ENCODE measurements around the gene GID8.
A peak's percentile ranks its signal among the peaks of the same experiment; 100 is the strongest.

The GID8 gene

DNA sequence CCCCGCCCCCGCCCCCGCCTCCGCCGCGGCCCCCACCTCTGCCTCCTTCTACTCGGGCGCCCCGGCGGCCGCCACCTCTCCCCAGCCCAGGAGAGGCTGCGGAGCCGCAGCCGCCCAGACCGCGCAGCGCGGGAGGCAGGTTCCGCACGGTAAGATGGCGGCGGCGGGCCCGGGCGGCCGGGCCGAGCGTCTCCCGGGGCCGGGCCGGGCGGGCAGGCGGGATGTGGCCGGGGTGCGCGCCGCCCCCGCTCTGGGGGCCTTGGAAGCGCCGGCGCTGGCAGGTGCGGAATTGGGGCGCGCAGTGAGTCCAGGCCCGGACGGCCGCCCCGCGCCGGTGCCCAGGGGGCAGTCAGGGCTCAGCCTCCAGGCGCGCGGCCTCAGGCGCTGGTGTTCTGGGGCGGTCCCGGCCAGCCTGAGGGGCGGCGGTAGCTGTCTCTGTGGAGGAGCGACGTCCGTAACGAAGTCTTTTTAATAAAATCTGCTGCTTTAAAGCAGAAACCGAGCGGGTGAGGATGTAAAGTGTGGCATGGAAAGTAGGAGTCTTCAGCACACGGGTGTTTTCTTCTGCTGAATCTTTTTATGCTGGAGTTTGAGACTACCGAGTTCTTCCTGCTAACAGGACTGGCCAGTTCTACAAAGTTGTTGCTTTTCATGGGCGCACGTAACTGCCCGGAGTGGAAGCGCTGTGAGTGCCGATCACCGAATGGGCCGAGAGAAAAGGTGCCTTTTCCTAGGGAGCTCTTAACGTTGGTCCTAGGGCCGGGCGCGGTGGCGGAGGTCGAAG, at the start of gene GID8:
Gene GID8 (plus strand): TSS at position 43 of the 784 bp plus-strand sequence. CDS start 3,356 bp downstream, outside the sequence.
- DNase-seq (ENCODE audit: low spot score), result peak; percentile 66

DNA sequence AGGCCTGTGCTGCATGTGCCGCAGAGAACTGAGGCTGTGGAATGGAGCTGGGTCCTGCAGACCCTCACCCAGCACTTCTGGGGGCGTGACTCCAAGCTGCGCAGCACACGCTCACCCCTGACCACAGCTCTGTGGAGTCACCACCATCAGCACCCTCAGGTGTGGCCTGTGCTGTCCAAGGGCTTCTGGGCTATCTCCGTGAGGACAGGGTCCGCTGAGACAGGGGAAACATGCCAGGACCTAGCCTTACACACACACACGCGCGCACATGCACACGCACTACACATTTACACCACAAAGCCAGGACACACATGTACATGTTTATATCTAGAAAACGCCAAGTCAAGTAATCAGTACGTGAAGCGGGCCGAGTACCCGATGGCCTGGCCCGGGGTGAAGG, 49.5 kb upstream of the GID8 start:
- no peak for DNase-seq (ENCODE audit: low spot score)

DNA sequence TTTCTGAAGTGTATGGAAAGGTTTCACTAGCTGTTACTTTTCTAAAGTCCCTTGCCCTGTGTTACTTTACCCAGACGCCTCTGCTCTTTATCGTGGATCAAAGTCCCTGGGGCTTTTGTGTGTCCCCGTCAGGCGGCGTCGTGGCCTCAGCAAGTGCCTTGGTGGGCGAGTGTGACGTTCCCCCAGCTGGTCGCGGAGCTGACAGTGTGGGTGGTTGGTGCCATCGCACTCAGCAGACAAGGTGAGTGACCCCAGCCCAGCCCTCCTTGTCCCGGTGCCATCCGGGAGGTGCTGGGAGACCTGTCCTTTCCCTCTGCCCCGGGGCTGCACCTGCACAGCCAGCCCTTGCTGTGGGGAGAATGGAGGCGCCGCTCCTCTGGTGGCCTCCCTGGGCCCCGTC, 49.0 kb upstream of the GID8 start:
- no peak for DNase-seq (ENCODE audit: low spot score)

DNA sequence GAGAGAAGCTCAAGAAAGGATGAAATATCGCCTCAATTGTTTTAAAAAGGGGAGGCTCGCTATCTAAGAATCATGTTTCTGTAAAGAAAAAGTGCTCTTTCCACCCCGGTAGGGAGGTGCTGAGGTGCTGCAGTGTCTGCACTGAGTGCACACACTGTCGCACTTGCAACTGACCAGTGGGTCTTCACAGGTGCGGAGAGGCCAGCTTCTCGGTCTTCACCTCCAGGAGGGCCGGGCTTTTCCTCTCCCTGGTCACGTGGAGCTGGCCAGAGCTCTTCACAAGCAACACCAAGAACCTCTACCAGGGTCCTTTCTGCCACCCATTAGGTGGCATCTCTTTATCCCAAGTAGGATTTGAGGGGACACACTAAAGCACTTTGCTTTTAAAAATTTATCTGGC, 48.5 kb upstream of the GID8 start:
- DNase-seq (ENCODE audit: low spot score), result no peak

DNA sequence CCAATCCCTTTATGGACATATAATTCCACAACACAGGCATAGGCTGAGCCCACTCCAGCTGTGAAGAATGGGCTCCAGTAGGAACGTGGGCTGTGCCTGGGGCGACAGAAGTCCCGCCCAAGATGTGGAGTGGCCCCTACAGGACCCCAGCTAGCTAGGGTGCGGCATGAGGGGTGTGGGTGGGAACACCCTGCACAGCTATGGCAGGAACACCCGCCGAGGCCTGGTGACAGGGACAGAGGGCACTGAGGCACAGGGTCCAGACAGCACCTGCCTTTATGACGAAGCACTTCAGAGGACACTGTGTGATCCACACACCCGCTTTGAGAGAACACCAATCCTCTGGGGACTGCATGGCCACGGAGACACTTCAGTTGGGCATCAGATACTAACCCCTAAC, 48.1 kb upstream of the GID8 start:
- no peak for DNase-seq (ENCODE audit: low spot score)

DNA sequence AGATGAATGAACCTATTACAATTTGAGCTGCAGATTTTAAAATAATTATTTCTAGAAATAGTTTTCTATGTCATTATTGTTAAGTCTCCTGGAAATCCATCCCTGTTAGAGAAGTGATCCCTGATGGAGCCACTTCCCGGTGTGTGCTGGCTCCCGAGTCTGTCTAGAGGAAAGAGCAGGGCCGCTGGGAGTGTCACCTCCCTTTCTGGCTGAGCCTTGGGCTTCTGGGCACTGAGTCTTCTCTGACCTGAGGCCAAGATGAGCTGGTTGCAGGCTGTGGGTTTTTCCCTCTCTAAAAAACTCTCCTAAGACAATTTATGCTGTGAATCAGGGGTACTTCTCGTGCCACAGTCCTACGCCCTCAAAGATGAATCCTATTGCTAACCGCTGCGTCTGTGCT, 47.5 kb upstream of the GID8 start:
- DNase-seq (ENCODE audit: low spot score), result no peak

DNA sequence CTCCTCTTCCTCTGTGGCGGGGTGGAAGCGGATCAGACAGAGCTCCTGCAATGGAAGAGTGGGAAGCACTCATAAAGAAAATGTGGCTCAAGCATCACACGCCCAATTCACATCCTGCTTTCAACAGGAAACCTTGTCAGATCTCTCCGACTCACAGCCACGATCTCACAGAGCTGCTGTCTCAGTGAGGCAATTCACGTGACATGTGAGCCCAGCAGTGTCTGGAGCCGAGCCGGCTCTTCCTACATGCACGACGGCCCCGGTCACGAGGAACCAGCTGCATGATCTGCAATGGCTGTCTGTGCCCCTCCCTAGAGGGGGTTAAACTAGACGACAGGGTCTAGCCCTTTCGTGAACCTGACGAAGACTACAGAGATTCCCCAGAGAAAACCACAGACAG, 46.8 kb upstream of the GID8 start:
- DNase-seq (ENCODE audit: low spot score), result no peak

DNA sequence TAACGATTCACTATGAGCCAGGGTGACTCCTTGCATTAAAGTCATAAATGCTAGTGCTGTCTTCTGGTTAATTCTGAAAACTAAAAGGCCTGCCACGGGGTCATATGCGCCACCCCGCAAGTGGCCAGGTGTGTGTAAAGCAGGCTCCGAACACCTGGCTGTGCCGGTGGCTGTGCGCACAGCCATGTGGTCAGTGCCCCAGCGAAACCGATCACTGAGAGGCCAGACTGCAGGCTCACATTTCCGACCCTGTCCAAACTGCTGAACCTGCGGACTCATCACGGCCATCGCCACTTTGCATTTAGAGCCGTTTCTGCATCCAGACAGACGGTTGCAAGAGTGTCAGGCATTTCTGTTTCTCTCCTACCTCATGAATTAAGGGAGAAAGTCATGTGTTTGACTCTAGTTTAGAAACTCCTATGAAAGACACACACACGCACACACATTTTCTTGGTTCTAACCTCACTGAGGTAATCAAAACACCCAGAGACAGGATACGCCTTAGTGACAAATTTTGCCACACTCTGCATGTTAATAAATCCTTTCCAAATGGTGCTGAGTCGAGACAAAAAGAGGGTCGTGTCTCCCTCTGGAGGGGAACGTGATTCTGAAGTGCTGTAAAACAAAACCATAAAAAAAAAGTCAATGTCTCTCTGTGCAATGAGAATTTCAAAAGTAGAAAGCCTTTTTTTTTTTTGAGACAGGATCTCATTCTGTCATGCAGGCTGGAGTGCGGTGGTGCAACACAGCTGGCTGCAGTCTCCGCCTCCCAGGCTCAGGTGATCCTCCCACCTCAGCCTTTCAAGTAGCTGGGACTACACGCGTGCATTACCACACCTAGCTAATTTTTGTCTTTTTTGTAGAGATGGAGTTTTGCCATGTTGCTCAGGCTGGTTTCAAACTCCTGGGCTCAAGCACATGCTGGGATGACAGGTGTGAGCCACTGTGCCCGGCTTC, 45.3 kb upstream of the GID8 start:
- no peak for DNase-seq (ENCODE audit: low spot score)

DNA sequence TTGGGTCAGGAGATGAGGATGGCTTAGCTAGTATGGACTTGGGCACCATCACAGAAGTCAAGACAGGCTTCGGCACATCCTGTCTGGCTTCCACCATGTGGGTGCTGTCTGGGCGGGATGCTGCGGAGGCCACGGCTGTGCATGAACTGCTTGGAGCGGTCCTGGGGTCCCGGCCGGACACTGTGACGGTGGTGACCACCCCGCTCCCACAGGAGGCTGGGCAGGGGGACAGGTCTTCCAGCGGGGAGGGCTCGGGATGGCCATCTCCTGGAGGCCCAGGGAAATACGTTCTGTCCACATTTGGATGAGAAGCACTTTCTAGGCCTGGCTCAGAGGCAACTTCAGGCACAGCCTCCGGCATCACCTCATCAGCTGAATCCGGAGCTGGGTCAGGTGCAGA, 44.2 kb upstream of the GID8 start:
- DNase-seq (ENCODE audit: low spot score), result peak; percentile 55

DNA sequence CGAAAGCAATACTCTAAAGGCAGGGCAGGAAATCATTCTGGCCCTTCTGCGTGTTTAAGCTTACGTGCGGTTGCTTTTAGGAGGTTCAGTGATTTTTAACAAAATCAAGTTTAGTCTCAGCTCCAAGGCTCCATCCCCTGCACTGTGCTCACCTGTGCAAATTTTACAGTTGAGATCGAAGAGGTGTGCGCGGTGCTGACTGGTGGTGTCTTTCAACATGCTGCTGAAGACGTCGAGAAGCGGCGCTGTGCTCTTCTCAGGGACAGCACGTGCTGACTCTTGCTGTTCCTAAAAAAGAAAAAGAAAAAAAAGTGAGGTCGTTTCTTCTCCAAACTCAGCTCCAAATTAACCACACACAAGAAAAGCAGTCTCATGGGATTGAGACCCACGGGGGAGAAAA, 43.7 kb upstream of the GID8 start:
- DNase-seq (ENCODE audit: low spot score), result no peak

DNA sequence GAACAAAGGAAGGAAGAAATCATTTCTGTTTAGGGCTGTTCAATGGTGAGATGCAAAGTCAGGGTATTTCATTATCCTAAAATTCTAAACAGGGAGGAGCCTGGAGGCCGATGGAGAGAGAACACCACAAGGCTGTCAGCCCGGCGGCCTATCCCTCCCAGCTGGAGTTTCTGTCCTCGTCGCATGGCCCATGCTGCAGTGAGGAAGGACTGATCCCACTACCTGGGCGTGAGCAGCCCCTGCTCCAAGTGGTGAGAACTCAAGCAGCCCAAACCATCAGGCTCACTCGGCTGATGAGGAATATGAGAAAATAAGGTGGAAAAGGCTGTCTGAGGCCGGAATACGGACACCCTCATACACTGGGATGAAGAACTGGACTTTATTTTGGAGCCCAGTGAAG, 42.4 kb upstream of the GID8 start:
- no peak for DNase-seq (ENCODE audit: low spot score)

DNA sequence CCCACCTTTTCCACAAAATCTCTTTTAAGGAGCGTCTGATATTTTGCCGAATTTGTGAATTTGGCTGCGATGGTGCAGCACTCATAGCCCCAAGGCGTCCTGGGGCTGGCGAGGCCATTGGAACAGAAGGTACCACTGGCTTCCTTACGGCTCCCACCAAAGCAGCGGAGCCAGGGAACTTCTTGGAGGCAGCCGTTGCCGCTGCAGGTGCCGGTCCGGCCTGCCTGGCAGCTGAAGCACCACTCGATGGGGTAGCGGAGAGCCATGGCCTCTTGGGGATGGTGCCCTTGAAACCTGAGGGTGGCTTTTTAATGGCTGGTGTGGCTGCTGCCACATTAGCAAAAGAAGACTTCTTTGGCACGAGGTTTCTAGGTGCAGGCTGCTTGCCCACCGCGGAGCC, 41.4 kb upstream of the GID8 start:
- no peak for DNase-seq (ENCODE audit: low spot score)

DNA sequence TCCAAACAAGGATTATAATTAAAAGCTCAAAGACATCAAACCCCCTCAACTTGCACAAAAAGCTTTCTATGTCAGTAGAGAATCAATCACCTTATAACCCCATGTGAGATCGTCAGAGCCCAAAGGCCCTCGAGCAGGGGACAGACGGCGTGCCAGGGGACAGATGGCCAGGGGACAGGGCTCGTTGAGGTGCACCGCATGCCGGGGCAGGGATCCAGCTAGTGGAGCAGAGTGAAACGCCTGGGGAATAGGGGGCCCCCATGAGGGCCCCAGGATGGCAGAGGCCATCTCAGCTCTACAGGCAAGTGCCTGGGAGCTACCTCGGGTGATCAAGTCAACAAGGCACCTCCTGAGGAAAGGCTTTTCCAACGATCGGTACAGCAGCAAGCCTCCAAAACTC, 40.3 kb upstream of the GID8 start:
- DNase-seq (ENCODE audit: low spot score), result no peak

DNA sequence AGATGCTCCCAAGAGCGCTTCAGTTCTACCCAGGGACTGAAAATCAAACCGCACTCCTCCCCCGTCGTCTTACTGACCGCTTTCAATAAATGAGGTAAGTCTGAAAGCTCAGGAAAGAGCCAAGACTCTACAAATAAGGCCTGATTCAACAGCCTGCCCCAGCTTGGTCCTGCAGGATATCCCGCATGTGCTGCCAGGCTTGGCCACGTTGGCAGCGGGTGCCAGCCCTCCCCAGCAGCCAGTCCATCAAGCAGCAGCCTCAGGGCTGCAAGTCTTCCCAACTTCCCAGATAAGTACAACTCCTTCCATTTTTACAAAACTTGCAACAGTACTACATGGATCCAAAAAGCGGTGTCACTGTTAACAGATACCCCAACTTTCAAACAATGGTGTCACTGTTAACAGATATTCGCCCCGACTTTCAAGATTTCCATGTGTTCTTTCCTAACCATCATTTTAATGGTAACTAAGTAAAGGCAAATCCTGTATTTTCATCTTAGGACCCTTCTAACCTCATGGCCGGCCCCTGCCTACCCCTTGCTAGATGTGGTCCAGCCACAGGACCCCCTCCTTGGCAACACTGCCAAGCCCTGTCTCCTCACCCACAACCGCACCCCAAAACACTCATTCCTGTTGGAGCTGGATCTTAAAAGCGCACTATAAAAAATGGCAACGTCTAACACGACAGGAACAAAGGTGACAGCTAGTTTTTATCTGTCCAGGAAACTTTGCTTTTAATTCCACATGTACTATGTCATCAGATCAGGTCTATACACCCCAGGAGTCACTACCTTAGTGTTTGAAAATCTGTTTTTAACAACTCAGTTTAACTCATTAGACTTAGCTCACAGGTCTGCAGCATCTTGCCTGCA, 39.6 kb upstream of the GID8 start:
- DNase-seq (ENCODE audit: low spot score), result no peak

DNA sequence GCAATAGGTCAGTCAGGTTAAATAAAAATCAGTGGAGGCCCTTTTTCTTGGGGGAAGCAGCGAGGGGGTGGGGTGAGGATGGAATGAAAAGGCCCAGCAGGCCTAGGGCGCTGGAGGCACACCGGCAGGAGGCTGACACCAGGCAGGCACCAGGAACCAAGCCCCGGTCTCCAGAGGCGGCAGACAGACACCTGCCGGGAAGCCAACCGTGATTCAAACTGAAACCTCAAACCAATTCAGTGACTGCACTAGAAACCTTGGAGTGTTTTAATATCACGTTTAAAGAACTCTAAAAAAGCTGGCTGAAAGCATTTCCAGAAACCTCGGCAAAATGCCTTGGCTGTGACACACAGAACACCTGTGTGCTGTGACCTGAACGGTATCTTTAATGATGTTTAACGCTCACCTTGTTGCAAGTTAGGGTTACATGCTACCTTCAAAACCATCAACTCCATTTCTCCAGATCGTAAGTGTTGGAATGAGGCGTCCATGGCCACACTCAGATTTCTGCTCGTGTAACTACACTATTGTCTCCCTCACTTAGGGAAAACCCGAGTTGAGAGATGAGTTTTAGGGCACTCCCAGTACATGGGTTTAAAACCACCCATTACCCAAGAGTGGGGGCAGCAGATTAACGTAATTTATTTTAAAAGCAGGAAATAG, 38.8 kb upstream of the GID8 start:
- DNase-seq (ENCODE audit: low spot score), result peak; percentile 34

DNA sequence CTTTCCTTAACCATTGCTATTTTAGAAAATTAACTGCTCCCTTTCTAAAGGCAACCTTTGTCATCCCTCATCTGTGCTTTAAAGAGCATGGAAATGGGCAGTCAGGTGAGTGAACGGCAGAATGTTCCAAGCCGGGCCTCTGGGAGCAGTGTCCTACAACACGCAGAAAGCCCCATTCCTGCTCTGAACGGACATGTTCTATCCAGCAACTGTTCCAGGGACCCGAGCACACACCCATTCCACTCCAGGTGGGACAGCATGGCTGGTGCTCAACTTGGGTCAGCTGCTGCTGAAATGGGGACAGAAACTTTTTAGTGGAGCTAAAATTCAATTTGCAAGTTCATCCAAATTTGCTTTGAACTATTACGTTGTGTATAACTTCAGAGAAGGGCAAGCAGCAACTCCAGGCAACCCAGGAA, 38.3 kb upstream of the GID8 start:
- DNase-seq (ENCODE audit: low spot score), result peak; percentile 39

DNA sequence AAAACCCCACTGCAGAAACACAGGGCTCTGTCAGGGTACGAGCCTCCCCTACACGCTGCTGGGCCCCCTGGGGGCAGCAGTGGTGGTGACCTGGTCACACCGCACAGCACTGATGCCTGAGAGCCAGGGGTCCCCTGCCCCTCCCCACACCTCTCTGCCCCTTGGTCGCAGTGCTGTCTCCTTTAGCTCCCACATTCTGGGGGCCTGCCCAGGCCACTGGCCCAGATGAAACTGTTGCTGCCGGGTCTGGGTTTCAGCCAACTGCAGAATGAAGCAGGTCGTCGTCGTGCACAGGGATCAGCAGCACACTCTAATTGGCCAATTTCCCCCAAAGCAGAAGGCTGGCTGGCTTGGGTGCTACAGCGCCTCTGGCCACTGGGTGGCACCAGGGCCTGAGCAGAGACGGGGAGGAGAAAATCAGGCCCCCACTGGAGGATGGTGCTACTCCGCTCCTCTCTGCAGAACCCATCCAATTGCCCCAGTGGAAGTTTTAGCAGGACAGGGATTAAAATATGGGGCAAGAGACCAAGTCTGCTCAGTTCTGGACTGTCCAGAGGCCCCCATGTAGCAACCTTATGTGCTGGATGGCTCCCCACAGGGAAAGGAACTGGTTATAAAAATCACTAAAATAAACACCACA, 37.8 kb upstream of the GID8 start:
- DNase-seq (ENCODE audit: low spot score), result peak; percentile 92

DNA sequence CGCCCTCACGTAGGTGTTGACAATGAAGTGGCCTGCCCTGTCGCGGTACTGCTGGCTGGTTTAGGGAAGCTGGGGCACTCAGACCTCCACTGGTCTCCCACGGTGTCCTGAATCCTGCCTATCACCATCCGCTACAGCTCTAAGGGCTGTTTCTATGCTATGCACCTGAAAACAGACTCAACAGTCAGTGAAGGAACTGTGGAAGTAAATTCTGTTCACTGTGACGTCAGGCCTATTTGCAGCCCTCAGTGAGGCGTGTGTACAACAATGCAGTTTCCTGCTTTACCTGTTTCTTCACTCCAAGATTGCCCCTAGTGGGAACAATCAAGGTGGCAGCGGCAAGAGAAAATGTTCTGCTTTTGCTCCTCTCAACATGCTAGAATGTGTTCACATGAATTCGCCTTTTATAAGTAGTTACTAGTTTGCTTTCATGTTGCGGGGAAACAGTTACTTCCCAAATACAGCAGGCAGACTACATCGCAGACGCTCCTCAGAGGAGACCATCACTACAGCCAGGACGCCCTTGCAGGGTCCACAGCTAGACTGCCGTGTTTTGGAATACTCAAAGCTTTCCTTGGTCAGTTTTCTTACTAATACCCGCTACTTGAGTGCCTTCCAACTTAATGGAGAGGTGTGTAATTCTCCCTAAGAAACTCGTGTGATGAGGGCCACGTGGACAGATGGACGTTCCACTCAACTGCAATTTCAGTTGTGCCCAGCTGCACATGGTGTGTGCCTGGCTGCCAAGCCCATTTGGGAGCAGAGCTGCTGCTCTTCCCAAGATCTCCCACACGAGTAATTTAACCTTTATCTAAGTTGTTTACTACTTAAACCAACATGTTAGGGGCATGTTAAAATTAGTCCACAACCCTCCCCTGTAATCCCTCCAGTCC, 37.0 kb upstream of the GID8 start:
- peak; percentile 52 for DNase-seq (ENCODE audit: low spot score)

DNA sequence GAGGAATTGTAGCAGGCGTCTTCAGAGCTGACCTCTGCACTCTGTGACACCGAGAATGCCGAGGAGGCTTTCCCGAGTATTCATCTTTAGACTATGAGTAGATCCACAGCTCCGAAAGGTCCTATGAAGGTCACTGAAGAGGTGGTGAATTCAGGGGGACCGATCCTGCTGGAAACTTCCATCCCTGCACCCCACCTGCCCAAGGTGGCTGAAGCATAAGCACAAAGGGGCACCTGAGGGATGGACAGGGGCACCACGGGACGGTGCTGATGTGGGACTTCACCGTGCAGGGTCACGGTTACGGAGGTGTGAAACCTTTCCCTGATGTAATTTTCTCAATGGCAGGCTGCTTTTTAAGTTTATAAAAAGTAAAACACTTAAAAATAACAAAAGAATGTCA, 36.1 kb upstream of the GID8 start:
- DNase-seq (ENCODE audit: low spot score), result no peak
